Colonic mucosa (tissue), 4 donors: ENCODE results near the gene SLC25A13. TPM values are rescaled to one million over a fixed set of nuclear protein-coding genes. Genes with fewer than 3 reads are reported as not detected.
A peak's percentile ranks its signal among the peaks of the same experiment; 100 is the strongest.

Experiments used
- DNase-seq: peaks from one replicate; pipeline ENCODE4 v3.0.0-alpha.2; 2020
- H3K27ac ChIP-seq: fragments of 200-600 bp; one replicate; pipeline ENCODE4 v1.8.0; 2021
- H3K27me3 ChIP-seq: fragments of 200-600 bp; one replicate; pipeline ENCODE4 v1.8.0; 2021
- H3K36me3 ChIP-seq: fragments of 200-600 bp; one replicate; pipeline ENCODE4 v1.8.0; 2021
- H3K4me1 ChIP-seq: fragments of 200-600 bp; one replicate; pipeline ENCODE4 v1.8.0; 2021; ENCODE audit warnings: mild to moderate bottlenecking
- H3K4me3 ChIP-seq: fragments of 200-600 bp; one replicate; pipeline ENCODE4 v1.8.0; 2021
- H3K9ac ChIP-seq, 2 donors: one replicate each; pipeline ENCODE4 v1.7.0; 2013; ENCODE audit warnings: control low read depth in 2 of 2, low read depth in 2 of 2, low read length in 2 of 2
- H3K9me3 ChIP-seq: fragments of 200-600 bp; one replicate; pipeline ENCODE4 v1.8.0; 2021
- intact Hi-C: fragments of 100-400 bp; cut with DNase I; formaldehyde crosslinking; loops from one replicate; pipeline ENCODE4 v1.14.1; 2022
- total RNA-seq, 2 donors: library from RNA; stranded (reverse); fragmentation: NEBNext Ultra II Directional in 1 of 2; extraction: Animal tissue kit (Norgen Biotek cat#: 25700) in 1 of 2; gene quantifications; one replicate each; pipeline ENCODE4 v1.2.1, GENCODE V29; 2021
- TF ChIP-seq, protein P1 (sequence below): fragments of 200-600 bp; IDR thresholded peaks from one replicate; pipeline ENCODE4 v1.8.0; 2022; ENCODE audit warnings: antibody characterized with exemption, mild to moderate bottlenecking
- donor health status: healthy.
- donor health status: DM: no; HTN: no; CAD: no.
- donor health status: DM: no; HTN: no; CAD: no.

Gene SLC25A13
- total RNA-seq, 2 donors from 2014 or later = 36.4 to 45.2 TPM

GRCh38 chr7:96198047-96198636 is 123.8 kb downstream of the SLC25A13 start:
- no peaks in the 10 kb centered on the region for H3K4me1 ChIP-seq
- no peak overlapping the region for H3K27ac ChIP-seq
- H3K27me3 ChIP-seq = no peaks in the 10 kb centered on the region
- no peak for DNase-seq
- intact Hi-C loops = no loop called here
- H3K36me3 ChIP-seq = no peaks in the 10 kb centered on the region
- TF ChIP-seq, protein P1, sequence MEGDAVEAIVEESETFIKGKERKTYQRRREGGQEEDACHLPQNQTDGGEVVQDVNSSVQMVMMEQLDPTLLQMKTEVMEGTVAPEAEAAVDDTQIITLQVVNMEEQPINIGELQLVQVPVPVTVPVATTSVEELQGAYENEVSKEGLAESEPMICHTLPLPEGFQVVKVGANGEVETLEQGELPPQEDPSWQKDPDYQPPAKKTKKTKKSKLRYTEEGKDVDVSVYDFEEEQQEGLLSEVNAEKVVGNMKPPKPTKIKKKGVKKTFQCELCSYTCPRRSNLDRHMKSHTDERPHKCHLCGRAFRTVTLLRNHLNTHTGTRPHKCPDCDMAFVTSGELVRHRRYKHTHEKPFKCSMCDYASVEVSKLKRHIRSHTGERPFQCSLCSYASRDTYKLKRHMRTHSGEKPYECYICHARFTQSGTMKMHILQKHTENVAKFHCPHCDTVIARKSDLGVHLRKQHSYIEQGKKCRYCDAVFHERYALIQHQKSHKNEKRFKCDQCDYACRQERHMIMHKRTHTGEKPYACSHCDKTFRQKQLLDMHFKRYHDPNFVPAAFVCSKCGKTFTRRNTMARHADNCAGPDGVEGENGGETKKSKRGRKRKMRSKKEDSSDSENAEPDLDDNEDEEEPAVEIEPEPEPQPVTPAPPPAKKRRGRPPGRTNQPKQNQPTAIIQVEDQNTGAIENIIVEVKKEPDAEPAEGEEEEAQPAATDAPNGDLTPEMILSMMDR = no peak
- no peak overlapping the region for H3K9ac ChIP-seq
- H3K4me3 ChIP-seq = no peak overlapping the region
- no peaks in the 10 kb centered on the region for H3K9me3 ChIP-seq

DNA sequence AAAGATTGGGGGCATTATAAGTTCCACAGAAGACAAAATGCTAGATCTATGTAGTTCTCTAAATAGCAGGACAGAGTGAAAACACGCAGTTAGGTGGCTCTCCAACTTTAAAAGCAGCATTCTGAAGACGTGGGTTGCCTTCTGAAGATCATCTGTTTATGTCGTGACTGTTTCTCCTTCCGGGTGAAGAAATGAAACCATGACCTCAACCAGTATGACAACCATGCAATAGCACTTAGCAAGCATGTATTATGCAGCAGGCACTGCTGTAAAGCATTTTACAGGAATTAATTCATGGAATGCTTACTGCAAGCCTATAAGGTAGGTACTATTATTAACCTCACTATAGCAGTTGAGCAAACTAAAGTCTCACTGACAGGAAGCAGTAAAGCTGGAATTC is 125.2 kb downstream of the SLC25A13 start:
- no peak overlapping the region for H3K9ac ChIP-seq
- no peaks in the 10 kb centered on the region for H3K4me1 ChIP-seq
- no peak overlapping the region for H3K4me3 ChIP-seq
- intact Hi-C loops = no loop called here
- no peaks in the 10 kb centered on the region for H3K9me3 ChIP-seq
- no peak for DNase-seq
- no peaks in the 10 kb centered on the region for H3K36me3 ChIP-seq
- no peaks in the 10 kb centered on the region for H3K27me3 ChIP-seq
- H3K27ac ChIP-seq = no peak overlapping the region
- TF ChIP-seq, protein P1 = no peak

- Histone ChIP-seq H3K27ac (no peak overlapping the region), H3K36me3 (no peaks in the 10 kb centered on the region), H3K27me3 (no peaks in the 10 kb centered on the region), H3K4me3 (no peak overlapping the region), H3K4me1 (no peaks in the 10 kb centered on the region), H3K9me3 (no peaks in the 10 kb centered on the region), H3K9ac (no peak overlapping the region)
- TF ChIP-seq, protein P1 = no peak
- DNase-seq = peak; percentile 46
- intact Hi-C loops = no loop called here
Measured at GRCh38 chr7:96189129-96189820, 132.6 kb downstream of the SLC25A13 start.

DNA sequence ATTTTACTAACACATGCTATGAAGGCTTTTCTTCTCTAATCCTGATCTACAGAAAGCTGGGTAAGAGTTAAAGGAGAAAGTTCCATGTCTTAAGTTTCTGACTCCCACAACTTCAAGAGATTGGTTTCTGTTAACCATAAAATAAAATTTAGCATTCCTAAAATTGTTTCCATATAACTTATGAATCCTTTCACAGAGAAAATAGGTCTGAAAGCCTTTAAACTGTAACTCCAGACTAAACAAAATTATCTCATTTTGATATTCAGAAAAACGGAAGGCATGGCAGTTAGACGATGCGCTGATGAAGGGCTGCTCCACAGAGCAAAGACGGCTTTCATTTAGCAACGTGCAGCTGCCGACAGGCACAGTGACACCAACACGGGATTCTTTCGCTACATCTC is 133.3 kb downstream of the SLC25A13 start:
- Histone ChIP-seq H3K4me3 (no peak overlapping the region), H3K27ac (no peak overlapping the region), H3K36me3 (peaks cover 2% of the 10 kb centered on the region), H3K9ac (no peak overlapping the region), H3K4me1 (no peaks in the 10 kb centered on the region), H3K27me3 (no peaks in the 10 kb centered on the region), H3K9me3 (no peaks in the 10 kb centered on the region)
- no peak for DNase-seq
- intact Hi-C loops = no loop called here
- TF ChIP-seq, protein P1 = no peak

- intact Hi-C loops = no loop called here
- Histone ChIP-seq H3K9ac (no peak overlapping the region), H3K9me3 (no peaks in the 10 kb centered on the region), H3K36me3 (peaks cover 6% of the 10 kb centered on the region), H3K27ac (no peak overlapping the region), H3K4me1 (no peaks in the 10 kb centered on the region), H3K4me3 (no peak overlapping the region), H3K27me3 (no peaks in the 10 kb centered on the region)
- TF ChIP-seq, protein P1 = no peak
- DNase-seq = no peak
Measured at GRCh38 chr7:96188174-96188581, 133.7 kb downstream of the SLC25A13 start.
